GM12875 (cell line): Measurements from ENCODE around the gene RBMS1.

Experiments
- H3K4me3 ChIP-seq: one replicate; pipeline ENCODE4 v1.5.1; 2011; ENCODE audit warnings: low read depth, low read length, control low read depth
- TF ChIP-seq, protein P1 (sequence below): IDR thresholded peaks from 2 replicates; pipeline ENCODE4 v1.5.1; 2011; ENCODE audit warnings: low read depth, mild to moderate bottlenecking, control low read depth, inconsistent platforms, low read length, moderate library complexity, borderline replicate concordance; ENCODE audit not compliant: insufficient read depth

RBMS1 gene

DNA sequence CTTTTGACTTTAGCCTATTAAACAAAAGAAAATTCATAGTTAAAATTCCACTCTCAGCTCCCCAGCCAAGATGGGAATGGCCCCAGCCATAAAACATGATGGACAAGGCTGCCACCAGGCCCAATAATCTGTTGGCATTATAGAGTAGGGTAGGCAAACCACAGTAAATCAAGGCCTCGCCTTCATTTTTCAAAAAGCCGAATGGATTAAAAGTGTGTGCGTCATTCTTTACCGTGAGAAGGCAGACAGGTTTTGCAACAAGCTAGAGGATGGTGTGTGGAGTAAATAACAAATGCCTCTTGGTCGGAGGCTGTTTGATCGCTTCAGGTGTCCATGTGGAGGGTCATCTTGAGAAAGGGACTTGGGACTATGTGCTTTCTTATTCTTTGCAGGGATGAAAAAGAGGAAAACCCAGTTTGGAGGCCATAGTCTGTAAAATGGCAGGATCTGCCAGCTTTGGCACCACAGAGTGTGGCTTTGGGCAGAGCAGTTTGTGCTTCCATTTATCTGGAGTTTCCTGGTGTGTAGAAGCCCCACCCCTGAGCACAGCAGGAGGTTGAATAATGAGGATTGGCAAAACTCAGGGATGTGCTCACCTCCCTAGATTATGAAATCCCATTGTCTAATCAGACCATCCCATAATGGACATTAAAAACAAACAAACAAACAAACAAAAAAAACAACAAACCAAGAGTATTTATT, 236.4 kb downstream of the RBMS1 start:
- H3K4me3 ChIP-seq: no peak overlapping the region
- TF ChIP-seq, protein P1, sequence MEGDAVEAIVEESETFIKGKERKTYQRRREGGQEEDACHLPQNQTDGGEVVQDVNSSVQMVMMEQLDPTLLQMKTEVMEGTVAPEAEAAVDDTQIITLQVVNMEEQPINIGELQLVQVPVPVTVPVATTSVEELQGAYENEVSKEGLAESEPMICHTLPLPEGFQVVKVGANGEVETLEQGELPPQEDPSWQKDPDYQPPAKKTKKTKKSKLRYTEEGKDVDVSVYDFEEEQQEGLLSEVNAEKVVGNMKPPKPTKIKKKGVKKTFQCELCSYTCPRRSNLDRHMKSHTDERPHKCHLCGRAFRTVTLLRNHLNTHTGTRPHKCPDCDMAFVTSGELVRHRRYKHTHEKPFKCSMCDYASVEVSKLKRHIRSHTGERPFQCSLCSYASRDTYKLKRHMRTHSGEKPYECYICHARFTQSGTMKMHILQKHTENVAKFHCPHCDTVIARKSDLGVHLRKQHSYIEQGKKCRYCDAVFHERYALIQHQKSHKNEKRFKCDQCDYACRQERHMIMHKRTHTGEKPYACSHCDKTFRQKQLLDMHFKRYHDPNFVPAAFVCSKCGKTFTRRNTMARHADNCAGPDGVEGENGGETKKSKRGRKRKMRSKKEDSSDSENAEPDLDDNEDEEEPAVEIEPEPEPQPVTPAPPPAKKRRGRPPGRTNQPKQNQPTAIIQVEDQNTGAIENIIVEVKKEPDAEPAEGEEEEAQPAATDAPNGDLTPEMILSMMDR: no peak

DNA sequence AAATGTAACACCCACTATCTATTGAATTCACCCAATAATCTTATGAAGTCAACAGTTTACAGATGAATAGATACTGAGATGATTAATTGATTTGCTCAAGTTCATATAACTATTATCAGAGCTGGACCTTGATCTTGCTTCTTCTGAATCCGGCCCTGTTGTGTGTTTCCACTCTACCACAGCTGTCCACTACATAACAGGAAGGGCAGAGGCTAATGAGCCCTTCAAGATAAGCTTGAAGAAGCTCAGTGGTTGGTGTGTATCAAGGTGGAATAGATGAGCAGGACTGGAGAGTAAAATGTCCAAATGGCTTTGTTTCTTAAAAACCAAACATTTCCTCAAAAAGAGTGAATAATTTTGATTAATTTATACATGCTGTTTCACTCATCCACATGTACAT, 237.1 kb downstream of the RBMS1 start:
- H3K4me3 ChIP-seq: no peak overlapping the region
- TF ChIP-seq, protein P1: no peak

- H3K4me3 ChIP-seq: no peak overlapping the region
- TF ChIP-seq, protein P1: no peak
Observed at GRCh38 chr2:160255408-160255807, 238.2 kb downstream of the RBMS1 start.

DNA sequence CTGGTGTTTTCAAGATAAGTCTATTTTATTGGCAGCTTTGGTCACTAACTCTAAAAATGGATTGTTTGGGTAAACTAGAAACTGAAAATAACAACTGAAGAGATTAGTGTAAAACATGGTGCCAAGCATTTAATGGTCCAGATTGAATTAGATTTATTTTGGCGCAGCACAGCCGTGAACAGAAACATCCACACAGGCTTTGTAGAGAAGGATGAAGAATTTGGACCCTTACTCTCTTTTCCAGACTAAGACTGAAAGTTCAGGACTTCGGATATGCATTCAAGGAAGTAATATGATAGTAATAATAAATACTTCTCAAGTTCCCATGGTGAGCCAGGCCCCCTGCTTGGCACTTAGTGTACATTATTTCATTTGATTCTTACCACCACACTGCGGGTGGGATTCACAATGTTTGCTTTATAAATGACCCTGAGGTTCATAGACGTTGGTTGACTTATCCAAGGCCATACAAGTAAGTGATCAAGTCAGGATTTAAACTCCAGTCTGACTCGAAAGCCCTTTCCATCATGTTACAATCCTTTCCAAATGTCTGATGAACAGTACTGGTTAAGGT, 239.3 kb downstream of the RBMS1 start:
- TF ChIP-seq, protein P1: no peak
- no peak overlapping the region for H3K4me3 ChIP-seq

DNA sequence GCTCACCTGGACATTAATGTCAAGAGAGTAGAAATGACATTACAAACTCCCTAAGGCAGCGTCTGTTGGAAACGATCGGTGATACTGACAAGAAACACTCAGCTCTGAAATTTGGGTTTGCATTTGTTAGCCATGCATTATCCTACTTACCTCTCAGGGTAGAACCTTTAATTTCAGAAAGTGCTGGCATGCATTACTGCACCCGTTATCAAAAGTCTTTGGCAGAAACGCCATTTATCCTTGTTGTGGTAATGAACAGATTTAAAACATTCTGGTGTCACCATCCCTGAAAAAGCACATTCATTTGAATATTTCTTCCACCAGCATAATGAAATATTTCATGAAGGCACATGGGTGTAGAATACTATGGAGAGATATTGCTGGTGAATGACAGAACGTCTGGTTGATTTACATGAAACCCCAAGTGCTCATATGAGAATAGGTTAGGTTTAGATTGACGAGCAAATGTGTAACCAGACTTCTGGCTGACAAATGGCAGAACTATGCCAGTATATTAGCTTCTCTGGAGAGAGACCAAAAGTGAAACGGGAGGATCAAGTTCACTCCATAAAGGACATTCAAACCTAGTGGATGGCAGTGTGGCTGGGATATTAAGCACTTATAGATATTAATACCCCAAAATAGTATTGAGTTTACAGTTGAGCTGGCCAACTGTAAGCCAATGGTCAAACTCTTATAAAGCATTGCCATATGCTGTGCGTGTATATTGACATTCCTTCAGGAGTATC, 240.0 kb downstream of the RBMS1 start:
- TF ChIP-seq, protein P1: no peak
- no peak overlapping the region for H3K4me3 ChIP-seq

DNA sequence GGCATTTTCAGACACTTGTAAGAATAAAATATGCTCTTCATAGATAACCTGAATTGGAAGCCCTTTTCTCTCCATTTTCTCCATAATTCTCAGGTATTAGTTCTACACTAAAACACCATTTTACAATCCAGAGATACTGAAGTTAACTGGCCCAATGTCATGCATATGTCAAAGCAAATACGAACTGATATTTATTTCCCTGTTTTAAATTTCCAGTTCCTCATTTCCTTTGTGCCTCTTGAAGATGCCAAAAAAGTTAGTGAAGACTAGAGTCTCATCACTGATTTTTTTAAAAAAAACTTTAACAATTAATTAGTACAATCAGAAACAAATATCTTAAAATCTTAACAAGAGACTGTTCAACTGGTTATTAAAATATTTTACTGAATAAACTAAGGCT, 240.7 kb downstream of the RBMS1 start:
- TF ChIP-seq, protein P1: no peak
- no peak overlapping the region for H3K4me3 ChIP-seq

- TF ChIP-seq, protein P1: peak; percentile 60; the same call in 1 of the 2 replicates
Observed at GRCh38 chr2:160252278-160252887, 241.2 kb downstream of the RBMS1 start.

More at GRCh38 chr2:160252278-160252887, 241.2 kb downstream of the RBMS1 start:
- H3K4me3 ChIP-seq: no peak overlapping the region
